ENCODE measurements around the gene PROZ. TPM values are rescaled to one million over a fixed set of nuclear protein-coding genes. Genes with fewer than 3 reads are reported as not detected.
A peak's percentile ranks its signal among the peaks of the same experiment; 100 is the strongest.

Gene PROZ
- total RNA-seq, 1 experiment from 2014 or later: not detected

GRCh38 chr13:113148407-113148806 lies 10.0 kb upstream of the PROZ start:
- no peak overlapping the region for H2BK15ac ChIP-seq (ENCODE audit: low read depth, low read length)
- no peak overlapping the region for H2BK12ac ChIP-seq (ENCODE audit: insufficient read length, low read depth, low read length)
- no peak overlapping the region for H3K4me2 ChIP-seq (ENCODE audit: insufficient read depth, insufficient read length, low read length)
- no peaks in the 10 kb centered on the region for H3K4me1 ChIP-seq (ENCODE audit: insufficient read depth, low read length)
- no peak overlapping the region for H4K5ac ChIP-seq (ENCODE audit: insufficient read length, low read depth, low read length)
- H2BK20ac ChIP-seq (ENCODE audit: low read depth, low read length, poor library complexity, severe bottlenecking): no peak overlapping the region
- peaks cover 7% of the 10 kb centered on the region for H3K23me2 ChIP-seq (ENCODE audit: insufficient read length, low read depth, low read length, poor library complexity, severe bottlenecking)
- no peak overlapping the region for H3K9ac ChIP-seq (ENCODE audit: extremely low read depth, insufficient read length, low read length)
- H3K9me3 ChIP-seq (ENCODE audit: control insufficient read depth, low read depth, low read length): no peaks in the 10 kb centered on the region
- WGBS (ENCODE audit: extremely low coverage, insufficient read length, low lambda C conversion rate): no CpG with 5 or more reads among the region's 13 CpGs
- H4K8ac ChIP-seq (replicated peaks; ENCODE audit: insufficient read length, low read depth, low read length): no peak overlapping the region
- no peak overlapping the region; the same call in 1 of the 2 replicates for H3K14ac ChIP-seq (ENCODE audit: insufficient read depth, low read length)
- peak; percentile 13 for DNase-seq
- no peaks in the 10 kb centered on the region; the same call in 1 of the 2 replicates for H3K27me3 ChIP-seq (ENCODE audit: insufficient read depth, low read length)
- no peak for TF ChIP-seq CTCF (conservative IDR thresholded peaks at IDR 0.05)
- Mint-ChIP-seq H3K36me3 (ENCODE audit: insufficient read depth in 1 of 3, low read depth in 3 of 3) (no peaks in the 10 kb centered on the region; a peak in 2 of 7 replicates), H3K27ac (no peak overlapping the region), H3K4me3 (no peak overlapping the region), H3K4me1 (peaks cover 11 to 22% of the 10 kb centered on the region in 2 experiments), H3K27me3 (ENCODE audit: low read depth) (peaks cover 28% of the 10 kb centered on the region), H3K9me3 (no peaks in the 10 kb centered on the region; a peak in 1 of 5 replicates)
- no peak overlapping the region for H3K27ac ChIP-seq (ENCODE audit: insufficient read length, low read depth, low read length)
- no peak overlapping the region for H3K4ac ChIP-seq (ENCODE audit: low read depth, low read length)
- H4K20me1 ChIP-seq (ENCODE audit: control insufficient read depth, insufficient read depth, insufficient read length): no peaks in the 10 kb centered on the region
- no peak overlapping the region for H2BK120ac ChIP-seq (ENCODE audit: low read depth, low read length, poor library complexity, severe bottlenecking)
- H3T11ph ChIP-seq (ENCODE audit: low read length): no peak overlapping the region
- H2AK5ac ChIP-seq (ENCODE audit: insufficient read length, low read length): no peak overlapping the region
- no peaks in the 10 kb centered on the region for H3K79me1 ChIP-seq (ENCODE audit: insufficient read depth, low read depth, low read length, poor library complexity, severe bottlenecking)
- no peaks in the 10 kb centered on the region for H3K79me2 ChIP-seq (ENCODE audit: insufficient read depth, low read length)
- no peak overlapping the region for H3K56ac ChIP-seq (ENCODE audit: insufficient read length, low read depth, low read length)
- H2BK5ac ChIP-seq (ENCODE audit: insufficient read length, low read length): no peak overlapping the region
- H4K91ac ChIP-seq (ENCODE audit: insufficient read length, low read depth, low read length): no peak overlapping the region
- no peak overlapping the region for H3K23ac ChIP-seq (ENCODE audit: insufficient read length, low read depth, low read length)
- H2AFZ ChIP-seq (ENCODE audit: low read length): no peak overlapping the region
- no peak overlapping the region for H3K18ac ChIP-seq (ENCODE audit: insufficient read length, low read depth, low read length)

All from H9 (cell line).